HepG2 (cell line): ENCODE measurements around the gene ATG4B. TPM values are rescaled to one million over a fixed set of nuclear protein-coding genes. Genes with fewer than 3 reads are reported as not detected.

ENCODE experiments used
- ATAC-seq: fragments of 200-7000 bp; cut with Tn5 transposase; 3 replicates; pipeline ENCODE4 v1.9.1; 2020; ENCODE audit warnings: mild to moderate bottlenecking, moderate library complexity
- BruUV-seq: library from RNA; stranded (reverse); fragments of 400-500 nt; replicated peaks from 2 replicates; lab custom pipeline; 2021; lab: Mats Ljungman, UMichigan
- CTCF ChIA-PET: fragments of 300-600 bp; formaldehyde crosslinking; extraction: SDS; loops from one replicate; lab custom pipeline; 2021; ENCODE audit warnings: low total read pairs, inconsistent platforms, low intra/inter-chr PET ratio; lab: Yijun Ruan, JAX
- POLR2A ChIA-PET: fragments of 350-600 bp; sonication (Branson Sonifier 250); formaldehyde crosslinking; loops from one replicate; lab custom pipeline; 2020; ENCODE audit warnings: antibody characterized with exemption, inconsistent platforms; lab: Yijun Ruan, JAX
- DNase-seq: peaks from one replicate; pipeline ENCODE4 v3.0.0-alpha.2; 2015; ENCODE audit warnings: low spot score
- FAIRE-seq: peaks from 3 replicates; lab custom pipeline; 2011; peaks lifted over from hg19 to GRCh38; lab: Jason Lieb, UNC
- H2AFZ ChIP-seq: one replicate; pipeline ENCODE4 v1.6.1; 2011; ENCODE audit warnings: low read length, inconsistent platforms
- H3K27ac ChIP-seq: fragments of 300-600 bp; 3 replicates; pipeline ENCODE4 v1.8.0; 2011; ENCODE audit warnings: mixed run types, mild to moderate bottlenecking, mixed read lengths, low read length, inconsistent platforms; ENCODE audit not compliant: insufficient read depth; ENCODE audit errors: extremely low read length
- H3K27me3 ChIP-seq, 2 experiments: fragments of 200-600 bp in 1 of 2; 2 replicates in 1 of 2; 3 replicates in 1 of 2; pipeline versions ENCODE4 v1.6.0 to v1.8.0; 2011; ENCODE audit warnings: low read length in 2 of 2, mild to moderate bottlenecking in 2 of 2, moderate library complexity in 2 of 2, inconsistent platforms in 1 of 2; ENCODE audit not compliant: insufficient read depth in 2 of 2, control insufficient read depth in 1 of 2
- H3K36me3 ChIP-seq, 2 experiments: fragments of 200-600 bp in 1 of 2; replicated peaks in 1 of 2; 2 replicates in 1 of 2; 3 replicates in 1 of 2; pipeline versions ENCODE4 v1.5.1 to v1.8.0; 2011; ENCODE audit warnings: low read length in 2 of 2, inconsistent platforms in 1 of 2; ENCODE audit not compliant: insufficient read depth in 2 of 2, control insufficient read depth in 1 of 2
- H3K4me1 ChIP-seq: 2 replicates; pipeline ENCODE4 v1.5.1; 2012; ENCODE audit warnings: low read length, inconsistent platforms; ENCODE audit not compliant: insufficient read depth
- H3K4me2 ChIP-seq: 2 replicates; pipeline ENCODE4 v1.6.0; 2011; ENCODE audit warnings: low read depth, low read length, inconsistent platforms
- H3K4me3 ChIP-seq, 3 experiments: fragments of 200-600 bp in 1 of 3; sonication (generic), shearing (Covaris generic) in 1 of 3; replicated peaks in 1 of 3; 2 replicates each; pipeline ENCODE4 v1.5.1; 2011 to 2016; ENCODE audit warnings: low read length in 3 of 3, inconsistent platforms in 2 of 3, low read depth in 2 of 3, mild to moderate bottlenecking in 2 of 3, control low read depth in 1 of 3, mixed read lengths in 1 of 3; ENCODE audit not compliant: insufficient read depth in 1 of 3
- H3K79me2 ChIP-seq: one replicate; pipeline ENCODE4 v1.6.1; 2011; ENCODE audit warnings: low read length, inconsistent platforms; ENCODE audit not compliant: insufficient read depth
- H3K9ac ChIP-seq: 2 replicates; pipeline ENCODE4 v1.6.0; 2011; ENCODE audit warnings: mild to moderate bottlenecking, low read depth, low read length, inconsistent platforms; ENCODE audit not compliant: insufficient read depth
- H3K9me3 ChIP-seq: 2 replicates; pipeline ENCODE4 v1.5.1; 2012; ENCODE audit warnings: mild to moderate bottlenecking, low read length
- H4K20me1 ChIP-seq: 2 replicates; pipeline ENCODE4 v1.6.0; 2011; ENCODE audit warnings: inconsistent platforms, mild to moderate bottlenecking, low read length, moderate library complexity; ENCODE audit not compliant: insufficient read depth
- PHF8 ChIP-seq: sonication (generic); formaldehyde crosslinking; IDR thresholded peaks from 2 replicates; pipeline ENCODE4 v1.5.0; 2020; ENCODE audit warnings: missing genetic modification reagents
- TRAFD1 ChIP-seq: sonication (generic); formaldehyde crosslinking; IDR thresholded peaks from 2 replicates; pipeline ENCODE4 v1.5.1; 2020; ENCODE audit warnings: missing genetic modification reagents, mild to moderate bottlenecking, borderline replicate concordance
- ZFP91 ChIP-seq: sonication (generic); formaldehyde crosslinking; IDR thresholded peaks from 2 replicates; pipeline ENCODE4 v1.9.0; 2022; ENCODE audit warnings: missing genetic modification reagents, mild to moderate bottlenecking, borderline replicate concordance
- WGBS: methylation state at CpG from one replicate; pipeline ENCODE4 v1.1.6; 2017; ENCODE audit warnings: low lambda C conversion rate; 5-methylcytosine and 5-hydroxymethylcytosine counted together
- in situ Hi-C: cut with HindIII; loops from 2 replicates; pipeline ENCODE4 v1.10.0; 2017; ENCODE audit warnings: low pct_unique_long_range_greater_than_20kb; ENCODE audit not compliant: extremely low pct_ligation_motif_present
- intact Hi-C: fragments of 100-400 bp; cut with micrococcal nuclease; formaldehyde crosslinking; loops from one replicate; pipeline ENCODE4 v1.10.0; 2022; ENCODE audit not compliant: unreplicated experiment
- polyA plus RNA-seq, 8 experiments: library from polyadenylated mRNA; depleted of rRNA in 3 of 8; stranded (reverse) in 7 of 8; unstranded in 1 of 8; fragments of >200 nt; fragmentation: Illumina TruSeq in 4 of 8; extraction: Trizol in 4 of 8; gene quantifications; 2 replicates each; pipeline versions ENCODE4 v1.2.1 to v1.2.3, GENCODE V29; 2011 to 2016; ENCODE audit warnings: low read depth in 4 of 8, missing spikeins in 1 of 8, mixed read lengths in 1 of 8; ENCODE audit not compliant: insufficient read depth in 1 of 8
- total RNA-seq, 5 experiments: library from RNA; depleted of rRNA; stranded (reverse); fragments of >200 nt; fragmentation: Illumina TruSeq; extraction: Trizol; gene quantifications; 2 replicates each; pipeline ENCODE4 v1.2.3, GENCODE V29; 2016; ENCODE audit warnings: low read depth in 1 of 5

The ATG4B gene
- total and polyA plus RNA-seq, 2 of the 13 experiments (the other 11 are each of a cell fraction or from before 2014, with no cell fraction given), result 95.5 to 239 TPM

GRCh38 chr2:241665731-241666440 lies 28.4 kb downstream of the ATG4B start:
- Histone ChIP-seq H3K4me3 (no peak overlapping the region), H3K36me3 (peaks cover 33 to 61% of the 10 kb centered on the region in 2 experiments), H4K20me1 (peaks cover 7% of the 10 kb centered on the region; the same call in 1 of the 2 replicates), H3K9ac (no peak overlapping the region), H3K27ac (no peak overlapping the region), H3K4me2 (no peak overlapping the region), H3K79me2 (no peaks in the 10 kb centered on the region), H2AFZ (no peak overlapping the region), H3K4me1 (peaks cover 9% of the 10 kb centered on the region; the same call in 1 of the 2 replicates), H3K9me3 (no peaks in the 10 kb centered on the region), H3K27me3 (no peaks in the 10 kb centered on the region)
- CTCF ChIA-PET, result no interaction called here
- FAIRE-seq (no peak), DNase-seq (no peak), ATAC-seq (no peak)
- POLR2A ChIA-PET, result no interaction called here
- BruUV-seq, result no TSS peak
- 94% methylated on average over 23 of the region's 23 CpGs for WGBS
- intact Hi-C loops, result no loop called here
- in situ Hi-C loops, result no loop called here
- TF ChIP-seq TRAFD1 (CRISPR knock-in tag) (no peak), PHF8 (CRISPR knock-in tag) (0 out of 2 replicates have a peak, but pooled peaks have one; percentile 1), ZFP91 (0 out of 2 replicates have a peak, but pooled peaks have one; percentile 22)
- TF ChIP-seq, all 625 proteins: peak for 2
